ENCODE results near the gene ARHGAP12.

ARHGAP12 gene

GRCh38 chr10:31926160-31926559 is 2.5 kb downstream of the ARHGAP12 start:
- peaks cover 42% of the 10 kb centered on the region for H3K4me1 ChIP-seq (ENCODE audit: control insufficient read depth, low read length)
- H3F3A ChIP-seq (ENCODE audit: control insufficient read depth, insufficient read depth), result peaks cover 4% of the 10 kb centered on the region; the same call in 1 of the 2 replicates
- H3K4me2 ChIP-seq (ENCODE audit: low read length), result no peak overlapping the region
- peaks cover 16% of the 10 kb centered on the region for H4K20me1 ChIP-seq (ENCODE audit: control insufficient read depth, insufficient read depth, low read depth, low read length)
- H3K79me2 ChIP-seq (ENCODE audit: control insufficient read depth, low read length), result peaks cover 68% of the 10 kb centered on the region
- H3K36me3 ChIP-seq (ENCODE audit: control insufficient read depth, low read length), result no peaks in the 10 kb centered on the region
- no peaks in the 10 kb centered on the region for H3K9me2 ChIP-seq (replicated peaks; ENCODE audit: control insufficient read depth, low read length)
- H3K4me3 ChIP-seq (ENCODE audit: low read length), result no peak overlapping the region
- TF ChIP-seq EZH2phosphoT487 (IDR thresholded peaks at IDR 0.05; ENCODE audit: borderline replicate concordance, low read length) (no peak), CTCF (IDR thresholded peaks at IDR 0.05; ENCODE audit: low read depth, low read length, poor library complexity, severe bottlenecking) (no peak)
- H3K27ac ChIP-seq (ENCODE audit: low read depth, low read length), result no peak overlapping the region
- no peaks in the 10 kb centered on the region for H3K27me3 ChIP-seq (ENCODE audit: control insufficient read depth, low read length)
- H3K9me3 ChIP-seq (ENCODE audit: control insufficient read depth, insufficient read depth, low read length), result no peaks in the 10 kb centered on the region

DNA sequence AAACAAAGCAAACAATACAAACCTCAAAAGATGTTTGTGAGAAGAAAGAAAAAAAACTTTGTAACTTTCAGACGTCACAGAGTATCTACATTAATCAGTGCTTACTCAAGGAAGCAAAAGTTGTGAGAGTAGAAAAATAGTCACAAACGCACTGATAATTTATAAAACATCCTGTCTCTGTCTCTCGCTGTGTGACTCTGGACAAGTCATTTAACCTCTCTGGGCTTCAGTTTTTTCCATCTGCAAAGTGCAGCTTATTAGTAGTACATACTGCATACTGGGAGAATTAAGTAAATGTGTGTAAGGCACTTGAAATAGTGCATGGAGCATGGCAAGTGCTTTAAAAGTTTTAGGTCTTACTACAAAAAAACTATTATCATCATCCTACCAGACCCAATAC is 3.8 kb downstream of the ARHGAP12 start:
- Histone ChIP-seq H3K27me3 (ENCODE audit: control insufficient read depth, low read length) (no peaks in the 10 kb centered on the region), H3K27ac (ENCODE audit: low read depth, low read length) (no peak overlapping the region), H3F3A (ENCODE audit: control insufficient read depth, insufficient read depth) (no peaks in the 10 kb centered on the region), H3K4me3 (ENCODE audit: low read length) (no peak overlapping the region), H3K79me2 (ENCODE audit: control insufficient read depth, low read length) (peaks cover 80% of the 10 kb centered on the region), H3K4me2 (ENCODE audit: low read length) (0 out of 2 replicates have a peak overlapping the region, but pooled peaks have one; percentile 16), H3K9me3 (ENCODE audit: control insufficient read depth, insufficient read depth, low read length) (no peaks in the 10 kb centered on the region), H3K9me2 (replicated peaks; ENCODE audit: control insufficient read depth, low read length) (no peaks in the 10 kb centered on the region), H3K36me3 (ENCODE audit: control insufficient read depth, low read length) (no peaks in the 10 kb centered on the region), H3K4me1 (ENCODE audit: control insufficient read depth, low read length) (peaks cover 36% of the 10 kb centered on the region), H4K20me1 (ENCODE audit: control insufficient read depth, insufficient read depth, low read depth, low read length) (peaks cover 16% of the 10 kb centered on the region)
- TF ChIP-seq EZH2phosphoT487 (IDR thresholded peaks at IDR 0.05; ENCODE audit: borderline replicate concordance, low read length), result no peak

DNA sequence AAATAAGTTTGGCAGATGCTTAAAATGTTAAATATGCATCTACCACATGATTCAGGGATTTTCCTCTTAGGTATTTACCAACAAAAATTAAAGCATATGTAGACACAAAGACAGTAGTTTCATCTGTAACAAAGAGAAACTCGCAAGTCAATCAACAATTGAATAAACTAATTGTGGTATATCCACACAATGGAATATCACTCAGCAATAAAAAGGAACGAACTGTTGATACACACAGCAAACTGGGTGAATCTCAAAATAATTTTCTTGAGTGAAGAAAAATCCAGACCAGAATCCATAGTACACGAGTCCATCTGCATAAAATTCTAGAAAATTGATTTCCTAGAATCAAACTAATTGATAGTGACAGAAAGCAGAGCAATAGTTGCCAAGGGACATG is 5.2 kb downstream of the ARHGAP12 start:
- H3K27ac ChIP-seq (ENCODE audit: low read depth, low read length), result no peak overlapping the region
- H3K4me3 ChIP-seq (ENCODE audit: low read length), result no peak overlapping the region
- no peaks in the 10 kb centered on the region for H3K36me3 ChIP-seq (ENCODE audit: control insufficient read depth, low read length)
- H3F3A ChIP-seq (ENCODE audit: control insufficient read depth, insufficient read depth), result no peaks in the 10 kb centered on the region
- TF ChIP-seq CTCF (IDR thresholded peaks at IDR 0.05; ENCODE audit: low read depth, low read length, poor library complexity, severe bottlenecking) (no peak), EZH2phosphoT487 (IDR thresholded peaks at IDR 0.05; ENCODE audit: borderline replicate concordance, low read length) (no peak)
- peaks cover 37% of the 10 kb centered on the region for H3K4me1 ChIP-seq (ENCODE audit: control insufficient read depth, low read length)
- H3K9me2 ChIP-seq (replicated peaks; ENCODE audit: control insufficient read depth, low read length), result no peaks in the 10 kb centered on the region
- H3K79me2 ChIP-seq (ENCODE audit: control insufficient read depth, low read length), result peaks cover 90% of the 10 kb centered on the region
- H4K20me1 ChIP-seq (ENCODE audit: control insufficient read depth, insufficient read depth, low read depth, low read length), result peaks cover 16% of the 10 kb centered on the region
- no peaks in the 10 kb centered on the region for H3K9me3 ChIP-seq (ENCODE audit: control insufficient read depth, insufficient read depth, low read length)
- no peaks in the 10 kb centered on the region for H3K27me3 ChIP-seq (ENCODE audit: control insufficient read depth, low read length)
- no peak overlapping the region for H3K4me2 ChIP-seq (ENCODE audit: low read length)

- H3K4me3 ChIP-seq (ENCODE audit: low read length), result no peak overlapping the region
- no peak overlapping the region; the same call in 1 of the 2 replicates for H3K4me2 ChIP-seq (ENCODE audit: low read length)
- no peaks in the 10 kb centered on the region for H3K36me3 ChIP-seq (ENCODE audit: control insufficient read depth, low read length)
- no peaks in the 10 kb centered on the region for H3F3A ChIP-seq (ENCODE audit: control insufficient read depth, insufficient read depth)
- H3K79me2 ChIP-seq (ENCODE audit: control insufficient read depth, low read length), result peaks cover 92% of the 10 kb centered on the region
- no peak overlapping the region for H3K27ac ChIP-seq (ENCODE audit: low read depth, low read length)
- no peaks in the 10 kb centered on the region for H3K27me3 ChIP-seq (ENCODE audit: control insufficient read depth, low read length)
- peaks cover 10% of the 10 kb centered on the region for H4K20me1 ChIP-seq (ENCODE audit: control insufficient read depth, insufficient read depth, low read depth, low read length)
- H3K9me3 ChIP-seq (ENCODE audit: control insufficient read depth, insufficient read depth, low read length), result no peaks in the 10 kb centered on the region
- no peak for TF ChIP-seq CTCF (IDR thresholded peaks at IDR 0.05; ENCODE audit: low read depth, low read length, poor library complexity, severe bottlenecking)
- peaks cover 26% of the 10 kb centered on the region for H3K4me1 ChIP-seq (ENCODE audit: control insufficient read depth, low read length)
- no peaks in the 10 kb centered on the region for H3K9me2 ChIP-seq (replicated peaks; ENCODE audit: control insufficient read depth, low read length)
Observed at GRCh38 chr10:31921031-31921430, 7.6 kb downstream of the ARHGAP12 start.
